HG03103 (cell line): Measurements from ENCODE around the gene PCSK9.

Experiments
- ATAC-seq: cut with Tn5 transposase; IDR thresholded peaks from one replicate; pipeline ENCODE4 v1.9.1; 2021; ENCODE audit warnings: low read depth; ENCODE audit not compliant: unreplicated experiment

PCSK9 gene

DNA sequence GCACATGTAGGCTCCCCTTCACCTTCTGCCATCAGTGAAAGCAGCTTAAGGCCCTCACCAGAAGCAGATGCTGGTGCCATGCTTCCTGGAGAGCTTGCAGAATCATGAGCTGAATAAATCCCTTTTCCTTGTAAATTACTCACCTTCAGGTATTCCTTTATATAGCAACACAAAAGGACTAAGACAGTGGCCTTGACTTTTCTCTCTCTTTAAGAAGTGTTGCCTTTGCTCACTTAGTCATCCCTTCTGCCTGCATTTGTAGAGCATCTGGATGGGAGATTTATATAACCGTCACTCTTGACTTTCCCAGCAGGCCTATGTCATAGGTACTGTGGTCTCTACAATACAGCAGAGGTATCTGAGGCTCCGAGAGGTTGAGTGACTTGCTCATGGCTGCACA lies 3.7 kb downstream of the PCSK9 start:
- ATAC-seq, result no peak

GRCh38 chr1:55043726-55044125 lies 4.4 kb downstream of the PCSK9 start:
- ATAC-seq, result no peak

GRCh38 chr1:55044617-55045397 lies 5.5 kb downstream of the PCSK9 start:
- no peak for ATAC-seq

GRCh38 chr1:55045430-55045829 lies 6.1 kb downstream of the PCSK9 start:
- ATAC-seq, result no peak

- ATAC-seq, result no peak
These were observed 7.5 kb downstream of the PCSK9 start for GRCh38 chr1:55046871-55047270.

DNA sequence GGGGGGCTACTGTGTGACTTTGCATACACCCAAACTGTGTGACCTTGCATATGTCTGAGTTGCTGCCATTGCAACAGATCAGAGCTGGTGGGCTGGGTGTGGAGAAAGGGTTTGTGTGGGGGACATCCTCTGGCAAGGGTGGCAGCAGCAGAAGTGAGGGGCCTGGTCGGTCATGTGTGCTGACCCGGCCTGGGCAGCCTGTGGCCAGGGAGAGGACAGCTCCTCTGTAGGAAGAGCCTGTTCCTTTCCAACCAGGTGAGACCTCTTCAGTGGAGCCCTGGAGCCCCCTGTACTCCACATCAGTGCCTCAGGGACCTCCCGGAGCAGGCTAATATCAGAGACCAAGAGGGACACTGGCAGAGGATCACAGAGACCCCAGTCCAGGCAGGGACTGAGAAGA lies 8.3 kb downstream of the PCSK9 start:
- no peak for ATAC-seq

- no peak for ATAC-seq
These were observed 9.3 kb downstream of the PCSK9 start for GRCh38 chr1:55048453-55049270.

DNA sequence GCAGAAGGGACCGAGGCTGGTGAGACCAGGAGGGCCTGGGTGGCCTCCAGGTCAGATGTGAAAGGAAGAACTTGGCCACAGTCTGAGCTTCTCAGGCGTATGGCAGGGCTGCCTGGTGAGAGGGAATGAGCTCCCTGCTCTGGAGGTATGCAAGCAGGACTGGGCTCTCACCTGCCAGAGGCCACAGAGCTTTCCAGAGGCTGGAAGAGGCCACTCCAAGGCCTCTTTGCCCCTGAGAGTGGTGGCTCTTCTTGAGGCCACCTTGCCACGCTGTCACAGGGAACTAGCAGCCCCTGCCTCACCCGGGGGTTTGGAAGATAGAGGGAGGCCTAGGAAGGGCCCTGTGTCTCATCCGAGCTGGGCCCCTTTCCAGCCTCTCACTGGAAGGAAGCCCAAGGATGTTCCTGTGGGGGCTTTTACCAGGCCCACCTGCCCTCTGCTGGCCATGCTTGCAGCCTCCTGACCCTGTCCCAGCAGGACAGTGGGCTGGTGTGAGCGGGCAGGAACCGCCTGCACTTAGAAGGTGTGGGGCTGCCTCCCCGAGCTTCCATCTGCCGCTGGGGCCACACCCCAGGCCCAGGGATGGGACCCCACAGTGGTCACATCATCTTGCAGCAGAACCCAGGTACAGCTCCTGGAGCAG lies 10.0 kb downstream of the PCSK9 start:
- ATAC-seq, result no peak

DNA sequence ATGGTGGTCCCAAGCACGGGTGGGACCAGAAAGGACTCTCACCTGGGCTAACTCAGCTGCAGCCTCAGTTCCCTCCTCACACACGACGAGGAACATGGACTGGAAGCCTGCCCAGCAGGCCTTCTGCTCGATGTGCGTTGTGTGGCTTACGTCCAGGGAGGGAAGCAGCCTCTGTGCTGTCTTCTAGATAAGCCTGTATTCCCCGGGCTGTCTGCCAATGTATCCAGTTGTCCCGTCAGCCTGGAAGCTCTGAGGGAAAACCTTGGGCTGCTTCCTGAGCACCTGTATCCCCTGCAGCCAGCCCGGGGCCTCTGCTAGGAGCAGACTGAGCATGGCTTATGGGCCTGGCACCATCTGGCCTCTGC lies 10.5 kb downstream of the PCSK9 start:
- no peak for ATAC-seq

DNA sequence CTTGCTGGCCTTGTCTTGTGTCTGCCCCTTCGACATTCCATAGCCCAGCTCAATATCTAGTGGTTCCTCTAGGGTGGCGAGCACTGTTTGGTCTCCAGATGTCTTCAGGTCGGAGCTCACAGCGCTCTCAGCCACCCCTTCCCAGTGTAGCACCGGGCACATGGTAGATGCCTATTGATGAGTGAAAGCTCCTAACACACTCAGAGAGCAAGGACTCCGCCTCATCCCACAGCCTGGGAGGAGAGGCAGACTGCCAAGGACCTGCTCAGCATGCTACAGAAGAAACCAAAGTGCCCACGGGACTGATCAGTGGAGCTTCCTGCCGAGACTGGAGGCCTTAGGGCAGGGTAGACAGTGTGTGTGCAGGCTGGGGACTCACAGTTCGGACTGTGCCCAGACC lies 10.9 kb downstream of the PCSK9 start:
- ATAC-seq, result no peak

- ATAC-seq, result no peak
These were observed 11.8 kb downstream of the PCSK9 start for GRCh38 chr1:55051169-55051568.

DNA sequence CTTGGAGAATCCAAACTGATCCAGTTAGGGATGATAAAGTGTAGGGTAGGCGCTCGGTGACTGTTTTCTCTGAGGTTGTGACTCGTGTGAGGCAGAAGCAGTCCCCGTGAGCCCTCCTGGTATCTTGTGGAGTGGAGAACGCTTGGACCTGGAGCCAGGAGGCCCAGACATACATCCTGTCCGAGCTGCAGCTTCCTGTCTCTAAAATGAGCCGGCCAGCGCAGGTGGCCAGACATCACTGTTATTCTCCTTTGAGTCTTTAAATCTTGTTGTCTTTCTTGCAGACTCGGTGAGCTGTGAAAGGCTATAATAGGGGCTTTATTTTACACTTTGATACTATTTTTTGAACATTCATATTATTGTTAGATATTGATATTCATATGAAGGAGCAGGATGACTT lies 12.3 kb downstream of the PCSK9 start:
- no peak for ATAC-seq

DNA sequence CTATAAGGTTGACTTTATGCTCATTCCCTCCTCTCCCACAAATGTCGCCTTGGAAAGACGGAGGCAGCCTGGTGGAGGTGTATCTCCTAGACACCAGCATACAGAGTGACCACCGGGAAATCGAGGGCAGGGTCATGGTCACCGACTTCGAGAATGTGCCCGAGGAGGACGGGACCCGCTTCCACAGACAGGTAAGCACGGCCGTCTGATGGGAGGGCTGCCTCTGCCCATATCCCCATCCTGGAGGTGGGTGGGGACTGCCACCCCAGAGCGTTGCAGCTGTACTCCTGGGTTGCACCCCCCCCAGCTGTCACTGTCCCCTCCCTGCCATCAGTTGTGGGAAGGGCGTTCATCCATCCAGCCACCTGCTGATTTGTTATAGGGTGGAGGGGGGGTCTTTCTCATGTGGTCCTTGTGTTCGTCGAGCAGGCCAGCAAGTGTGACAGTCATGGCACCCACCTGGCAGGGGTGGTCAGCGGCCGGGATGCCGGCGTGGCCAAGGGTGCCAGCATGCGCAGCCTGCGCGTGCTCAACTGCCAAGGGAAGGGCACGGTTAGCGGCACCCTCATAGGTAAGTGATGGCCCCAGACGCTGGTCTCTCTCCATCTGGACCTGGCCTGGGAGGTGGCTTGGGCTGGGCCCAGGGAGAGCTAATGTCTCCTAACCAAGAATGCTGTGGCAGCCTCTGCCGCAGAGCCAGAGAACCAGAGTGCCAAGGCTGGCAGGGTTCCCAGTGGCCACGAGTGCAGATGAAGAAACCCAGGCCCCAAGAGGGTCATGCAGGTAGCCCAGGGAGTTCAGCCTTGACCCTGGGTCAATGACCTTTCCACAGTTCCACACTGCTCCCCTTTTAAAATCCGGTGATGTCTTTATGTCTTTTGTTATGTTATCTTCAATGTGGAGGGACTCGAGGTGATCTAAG lies 13.1 kb downstream of the PCSK9 start:
- no peak for ATAC-seq

GRCh38 chr1:55053265-55053954 lies 14.1 kb downstream of the PCSK9 start:
- ATAC-seq, result no peak

DNA sequence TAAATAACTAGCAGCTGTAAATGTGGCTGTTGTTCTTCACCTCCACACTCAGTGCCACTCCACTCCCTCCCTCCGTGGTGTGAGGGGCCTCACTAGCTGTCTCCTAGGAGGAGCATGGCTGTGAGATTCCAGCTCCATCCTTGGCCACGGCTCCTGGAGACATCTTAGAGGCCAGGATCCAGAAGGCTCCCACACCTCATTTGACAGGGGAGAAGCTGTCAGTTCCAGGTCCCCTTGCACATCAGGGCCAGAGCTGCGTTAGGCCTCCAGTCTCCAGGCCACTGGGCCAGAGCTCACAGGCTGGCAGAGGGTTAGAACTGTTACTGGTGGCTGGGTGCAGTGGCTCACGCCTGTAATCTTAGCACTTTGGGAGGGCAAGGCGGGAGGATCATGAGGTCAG lies 15.0 kb downstream of the PCSK9 start:
- no peak for ATAC-seq

GRCh38 chr1:55055084-55055882 lies 15.9 kb downstream of the PCSK9 start:
- no peak for ATAC-seq

DNA sequence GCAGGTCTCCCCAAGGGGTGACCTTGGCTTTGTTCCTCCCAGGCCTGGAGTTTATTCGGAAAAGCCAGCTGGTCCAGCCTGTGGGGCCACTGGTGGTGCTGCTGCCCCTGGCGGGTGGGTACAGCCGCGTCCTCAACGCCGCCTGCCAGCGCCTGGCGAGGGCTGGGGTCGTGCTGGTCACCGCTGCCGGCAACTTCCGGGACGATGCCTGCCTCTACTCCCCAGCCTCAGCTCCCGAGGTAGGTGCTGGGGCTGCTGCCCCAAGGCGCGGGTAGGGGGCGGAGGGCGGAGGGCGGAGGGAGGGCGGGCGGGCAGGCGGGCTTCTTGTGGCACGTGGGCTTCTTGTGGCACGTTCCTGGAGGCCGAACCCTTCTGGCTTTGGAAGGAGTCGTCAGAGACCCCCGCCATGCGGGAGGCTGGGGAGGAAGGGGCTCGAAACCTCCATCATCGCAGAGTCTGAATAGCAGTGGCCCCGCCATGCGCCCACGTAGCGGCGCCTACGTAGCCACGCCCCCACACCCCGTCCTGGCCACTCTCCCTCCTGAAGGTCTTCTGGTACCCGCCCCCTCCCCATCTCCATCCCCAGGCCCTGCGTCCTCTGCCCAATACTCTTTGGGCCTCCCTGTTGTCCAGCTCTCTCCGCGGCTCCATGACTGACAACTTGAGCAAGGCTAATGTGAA lies 16.7 kb downstream of the PCSK9 start:
- ATAC-seq, result no peak

DNA sequence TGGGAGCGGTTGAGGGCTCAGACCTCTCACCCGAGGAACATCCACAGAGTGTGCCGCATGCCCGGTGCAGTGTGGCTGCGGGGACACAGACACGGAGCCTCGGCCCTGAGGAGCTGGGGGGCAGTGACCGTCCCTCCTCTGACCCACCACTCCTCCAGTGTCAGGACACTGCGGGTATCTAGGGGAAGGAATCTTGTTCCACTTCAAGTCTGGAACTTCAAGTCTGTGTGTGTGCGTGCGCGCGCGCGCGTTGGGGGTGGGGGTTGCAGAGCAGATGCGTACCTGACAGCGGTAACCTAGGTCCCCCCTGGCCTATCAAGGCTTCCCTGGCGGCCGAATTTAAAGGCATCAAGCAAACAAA lies 17.3 kb downstream of the PCSK9 start:
- no peak for ATAC-seq
